ACHN (cell line): Measurements from ENCODE around the gene FBXO27.
"Not testable (repeated sequence)": the region's sequence is repeated elsewhere in the genome, so short reads cannot be mapped to it uniquely, and the experiment has no call there.

Experiments
- DNase-seq: peaks from one replicate; pipeline ENCODE4 v3.0.0-alpha.2; 2015
- in situ Hi-C: cut with HindIII; loops from 2 replicates; pipeline ENCODE4 v1.10.0; 2017; ENCODE audit warnings: low sequenced_read_pairs, low pct_ligation_motif_present, low pct_unique_long_range_greater_than_20kb

FBXO27 gene

DNA sequence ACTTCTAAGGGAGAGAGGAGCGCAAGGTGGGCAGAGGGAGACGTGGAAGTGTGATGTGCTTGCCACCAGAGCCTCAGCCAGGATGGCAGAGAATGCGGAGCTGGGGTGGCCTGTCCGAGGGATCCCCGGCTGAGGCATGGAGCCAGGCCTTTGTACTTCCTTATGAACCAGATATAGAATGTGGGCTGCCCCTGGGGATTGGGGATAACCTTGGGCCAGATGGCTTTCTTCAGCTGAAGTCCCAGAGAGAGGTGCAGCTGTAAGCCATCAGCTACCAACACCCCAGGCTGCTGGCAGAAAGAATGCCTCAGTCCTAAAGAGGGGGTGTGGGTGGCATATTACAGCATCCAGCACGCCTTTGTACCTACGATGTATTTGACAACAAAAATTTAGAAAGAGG lies 31.3 kb downstream of the FBXO27 start:
- DNase-seq, result no peak
- in situ Hi-C loops, result no loop called here

DNA sequence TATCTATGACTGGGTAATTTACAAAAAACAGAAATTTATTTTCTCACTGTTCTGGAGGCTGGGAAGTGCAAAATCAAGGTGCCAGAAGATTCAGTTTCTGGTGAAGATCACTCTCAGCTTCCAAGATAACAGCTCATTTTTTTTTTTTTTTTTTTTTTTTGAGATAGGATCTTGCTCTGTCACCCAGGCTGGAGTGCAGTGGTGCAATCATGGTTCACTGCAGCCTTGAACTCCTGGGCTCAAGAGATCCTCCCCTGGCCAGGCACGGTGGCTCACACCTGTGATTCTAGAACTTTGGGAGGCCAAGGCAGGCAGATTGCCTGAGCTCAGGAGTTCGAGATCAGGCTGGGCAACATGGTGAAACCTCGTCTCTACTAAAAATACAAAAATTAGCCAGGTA lies 34.8 kb downstream of the FBXO27 start:
- in situ Hi-C loops, result not testable (repeated sequence)

DNA sequence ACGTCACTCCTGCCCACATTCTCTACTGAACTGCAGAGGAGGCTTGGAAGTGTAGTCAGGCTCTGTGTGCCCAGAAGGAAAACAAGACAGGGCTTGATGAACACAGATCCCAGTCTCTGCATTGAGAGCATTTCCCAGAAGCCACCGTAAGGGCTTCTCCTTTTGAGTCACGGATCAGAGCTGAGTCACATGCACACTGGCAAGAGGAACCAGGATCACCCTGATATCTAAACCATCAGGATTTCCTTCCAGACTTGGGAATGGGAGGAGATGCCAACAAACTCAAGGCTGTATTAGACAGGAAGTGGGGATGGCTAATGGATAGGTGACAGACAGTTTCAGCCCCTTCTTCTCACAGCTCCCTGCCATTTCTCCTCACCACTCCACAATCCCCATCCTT lies 39.1 kb downstream of the FBXO27 start:
- DNase-seq, result peak; percentile 22
- in situ Hi-C loops, result no loop called here

More for the DNA sequence above, 34.8 kb downstream of the FBXO27 start:
- not testable (repeated sequence) for DNase-seq

DNA sequence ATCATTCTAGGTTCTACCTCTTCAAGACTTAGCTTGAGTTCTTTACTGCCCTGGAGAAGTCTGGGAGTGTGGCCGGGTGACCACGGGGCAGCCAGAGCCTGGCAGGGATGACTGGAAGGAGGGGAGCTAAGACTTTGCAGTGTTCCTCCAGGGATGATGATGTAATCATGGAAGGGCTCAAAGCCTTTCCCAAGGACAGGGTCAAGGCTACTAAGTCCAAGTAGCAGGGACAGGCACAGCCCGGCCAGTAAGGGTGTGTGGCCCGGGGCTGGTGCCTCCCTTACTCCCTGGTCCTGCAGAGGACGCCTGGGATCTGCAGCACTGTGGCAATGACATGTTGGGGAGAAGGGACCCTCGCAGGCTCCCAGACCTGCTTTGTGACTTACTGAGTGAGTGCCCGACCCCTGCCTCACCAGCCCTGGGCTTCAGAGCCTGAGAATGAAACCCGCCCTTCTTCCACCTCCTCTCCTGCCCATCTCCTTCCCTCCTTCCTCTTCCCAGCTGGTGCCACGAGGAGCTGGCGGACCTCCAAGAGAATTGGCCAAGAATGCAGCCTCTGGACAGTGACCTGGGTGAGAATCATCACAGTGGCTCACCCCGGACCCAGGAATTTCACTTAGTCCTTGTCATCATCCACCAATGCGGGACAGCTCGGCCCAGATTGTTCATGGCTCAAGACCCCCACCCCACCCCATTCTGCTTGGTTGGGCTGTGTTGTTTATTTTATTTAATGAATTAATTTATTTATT lies 41.2 kb downstream of the FBXO27 start:
- in situ Hi-C loops, result no loop called here
- DNase-seq, result peak; percentile 19

DNA sequence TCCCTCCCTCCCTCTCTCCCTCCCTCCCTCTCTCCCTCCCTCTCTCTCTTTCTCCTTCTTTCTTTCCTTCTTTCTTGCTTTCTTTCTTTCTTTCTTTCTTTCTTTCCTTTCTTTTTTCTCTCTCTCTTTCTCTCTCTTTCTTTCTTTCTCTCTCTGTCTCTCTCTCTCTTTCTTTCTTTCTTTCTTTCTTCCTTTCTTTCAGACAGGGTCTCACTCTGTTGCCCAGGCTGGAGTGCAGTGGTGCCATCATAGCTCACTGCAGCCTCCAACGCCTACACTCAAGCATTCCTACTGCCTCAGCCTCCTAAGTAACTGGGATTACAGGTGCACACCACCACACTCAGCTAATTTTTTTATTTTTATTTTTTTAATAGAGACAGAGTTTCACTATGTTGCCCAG lies 42.7 kb downstream of the FBXO27 start:
- in situ Hi-C loops, DNase-seq: not testable (repeated sequence)

DNA sequence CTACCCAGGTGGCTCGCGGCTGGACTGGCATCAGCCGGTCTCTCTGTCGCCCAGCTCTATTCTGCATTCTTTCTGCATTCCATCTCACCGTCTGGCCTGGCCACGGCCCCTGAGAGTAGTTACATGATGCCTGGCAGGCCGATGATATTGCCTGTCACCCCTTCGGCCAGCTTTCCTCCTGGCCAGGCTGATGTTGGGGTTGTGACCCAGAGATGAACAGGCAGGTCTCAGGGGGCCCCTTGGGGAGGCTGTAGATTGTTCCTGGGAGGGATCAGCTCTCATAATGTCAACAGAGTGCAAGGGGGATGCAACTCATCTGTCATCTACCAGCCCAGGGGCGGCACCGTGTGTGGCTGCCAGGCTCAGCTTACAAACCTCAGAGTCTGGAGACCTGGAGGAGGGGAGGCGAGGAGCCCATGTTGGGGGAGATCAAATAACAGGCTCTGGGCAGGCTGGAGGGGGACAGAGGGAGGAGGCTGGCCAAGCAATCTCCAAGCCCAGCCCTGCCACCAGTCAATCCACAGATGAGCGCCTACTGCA lies 43.2 kb downstream of the FBXO27 start:
- DNase-seq, result peak; percentile 9
- in situ Hi-C loops, result no loop called here

DNA sequence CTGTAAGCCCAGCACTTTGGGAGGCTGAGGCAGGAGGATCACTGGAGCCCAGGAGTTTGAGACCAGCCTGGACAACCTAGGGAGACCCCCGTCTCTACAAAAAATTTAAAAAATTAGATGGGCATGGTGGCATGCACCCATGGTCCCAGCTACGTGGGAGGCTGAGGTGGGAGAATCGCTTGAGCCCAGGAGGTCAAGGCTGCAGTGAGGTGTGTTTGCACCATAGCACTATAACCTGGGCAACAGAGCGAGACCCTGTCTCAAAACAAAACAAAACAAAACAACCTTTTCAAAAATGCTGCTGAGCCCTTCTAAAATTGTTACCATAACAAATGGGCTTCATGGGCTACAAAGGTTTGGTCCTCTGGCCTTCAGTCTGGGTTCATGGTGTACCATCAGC lies 43.7 kb downstream of the FBXO27 start:
- in situ Hi-C loops, DNase-seq: not testable (repeated sequence)

DNA sequence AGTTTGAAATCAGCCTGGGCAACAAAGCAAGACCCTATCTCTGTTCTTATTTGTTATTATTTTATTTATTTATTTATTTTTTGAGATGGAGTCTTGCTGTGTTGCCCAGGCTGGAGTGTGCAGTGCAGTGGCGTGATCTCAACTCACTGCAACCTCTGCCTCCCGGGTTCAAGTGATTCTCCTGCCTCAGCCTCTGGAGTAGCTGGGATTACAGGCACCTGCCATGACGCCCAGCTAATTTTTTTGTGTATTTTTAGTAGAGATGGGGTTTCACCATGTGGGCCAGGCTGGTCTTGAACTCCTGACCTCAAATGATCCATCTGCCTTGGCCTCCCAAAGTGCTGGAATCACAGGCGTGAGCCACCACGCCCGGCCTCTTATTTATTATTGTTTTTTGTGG lies 44.6 kb downstream of the FBXO27 start:
- in situ Hi-C loops, DNase-seq: not testable (repeated sequence)

DNA sequence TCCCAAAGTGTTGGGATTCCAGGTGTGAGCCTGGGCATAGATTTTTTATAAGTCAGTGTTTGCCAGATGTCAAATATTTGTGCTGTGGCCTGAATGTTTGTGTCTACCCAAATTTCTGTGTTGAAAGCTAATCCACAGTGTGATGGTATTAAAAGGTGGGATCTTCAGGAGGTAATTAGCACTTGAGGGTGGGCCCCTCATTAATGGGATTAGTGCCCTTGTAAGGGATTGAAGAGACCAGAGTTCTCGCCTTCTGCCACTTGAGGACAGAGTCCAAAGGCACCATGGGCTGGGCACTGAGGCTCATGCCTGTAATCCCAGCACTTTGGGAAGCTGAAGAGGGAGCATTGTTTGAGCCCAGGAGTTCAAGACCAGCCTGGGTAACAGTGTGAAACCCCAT lies 47.1 kb downstream of the FBXO27 start:
- no peak for DNase-seq
- in situ Hi-C loops, result no loop called here

DNA sequence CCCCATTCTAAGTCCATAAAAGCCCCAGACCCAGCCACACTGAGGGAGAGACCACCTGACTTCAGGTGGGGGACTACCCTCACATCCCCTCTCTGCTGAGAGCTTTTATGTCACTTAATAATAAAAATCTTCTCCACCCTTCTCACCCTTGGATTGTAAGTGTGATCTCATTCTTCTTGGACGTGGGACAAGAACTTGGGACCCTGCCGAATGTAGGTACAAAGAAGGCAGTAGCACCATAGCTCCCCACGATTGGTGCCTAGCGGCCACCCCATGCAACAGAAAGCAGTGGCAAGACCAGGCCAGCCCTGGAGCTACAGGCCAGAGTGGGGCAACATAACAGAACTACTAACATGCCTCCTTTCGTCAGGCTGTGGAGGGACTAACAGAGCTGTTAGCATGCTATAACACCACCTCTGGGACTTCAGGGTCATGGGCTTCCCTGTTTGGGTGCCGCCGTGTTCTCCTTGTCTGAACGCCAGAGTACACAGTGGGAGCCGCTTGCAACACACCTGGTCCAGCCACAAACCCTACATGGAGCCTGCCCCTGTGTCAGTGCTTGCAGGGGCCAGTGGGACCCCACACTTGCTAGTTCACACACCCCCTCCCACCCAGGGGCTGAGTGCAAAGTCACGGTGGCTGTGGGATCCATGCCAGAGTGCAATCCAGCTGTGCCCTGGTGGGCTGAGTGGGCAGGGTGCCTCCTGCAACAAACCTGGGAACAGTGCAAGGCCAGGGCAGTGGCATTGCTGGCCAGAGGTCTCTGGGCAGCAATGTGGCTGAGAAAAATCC lies 51.6 kb downstream of the FBXO27 start:
- no peak for DNase-seq
- in situ Hi-C loops, result no loop called here

DNA sequence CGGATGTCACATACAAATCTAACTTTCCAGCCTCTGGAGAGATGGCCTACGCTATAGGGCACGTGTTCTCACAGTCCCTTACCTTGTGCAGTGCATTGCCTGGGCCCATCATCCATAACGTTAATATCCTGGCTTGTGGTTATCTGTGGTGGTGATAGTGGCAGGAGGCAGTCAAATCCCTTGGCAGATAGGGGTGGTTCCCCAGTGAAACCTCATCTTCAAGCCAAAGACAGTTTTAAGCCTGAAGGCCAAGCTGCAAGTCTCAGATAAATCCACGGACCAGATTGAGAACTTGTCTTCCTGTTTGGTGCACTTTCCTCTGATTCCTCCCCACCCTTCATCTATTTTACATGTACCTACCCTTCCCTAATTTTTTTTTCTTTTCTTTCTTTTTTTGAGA lies 52.5 kb downstream of the FBXO27 start:
- no peak for DNase-seq
- in situ Hi-C loops, result no loop called here

DNA sequence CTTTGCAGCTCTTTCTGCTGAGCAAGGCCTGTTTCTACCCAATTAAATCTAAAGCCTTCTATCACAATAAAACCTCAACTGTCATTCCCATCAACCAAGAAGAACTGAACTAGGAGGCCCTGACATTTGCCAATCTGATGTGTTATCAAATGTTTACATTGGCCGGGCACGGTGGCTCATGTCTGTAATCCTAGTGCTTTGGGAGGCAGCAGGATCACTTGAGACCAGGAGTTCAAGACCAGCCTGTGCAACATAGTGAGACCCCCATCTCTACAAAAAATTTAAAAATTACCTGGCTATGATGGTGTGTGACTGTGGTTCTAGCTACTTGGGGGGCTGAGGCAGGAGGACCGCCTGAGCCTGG lies 54.0 kb downstream of the FBXO27 start:
- in situ Hi-C loops, result no loop called here

DNA sequence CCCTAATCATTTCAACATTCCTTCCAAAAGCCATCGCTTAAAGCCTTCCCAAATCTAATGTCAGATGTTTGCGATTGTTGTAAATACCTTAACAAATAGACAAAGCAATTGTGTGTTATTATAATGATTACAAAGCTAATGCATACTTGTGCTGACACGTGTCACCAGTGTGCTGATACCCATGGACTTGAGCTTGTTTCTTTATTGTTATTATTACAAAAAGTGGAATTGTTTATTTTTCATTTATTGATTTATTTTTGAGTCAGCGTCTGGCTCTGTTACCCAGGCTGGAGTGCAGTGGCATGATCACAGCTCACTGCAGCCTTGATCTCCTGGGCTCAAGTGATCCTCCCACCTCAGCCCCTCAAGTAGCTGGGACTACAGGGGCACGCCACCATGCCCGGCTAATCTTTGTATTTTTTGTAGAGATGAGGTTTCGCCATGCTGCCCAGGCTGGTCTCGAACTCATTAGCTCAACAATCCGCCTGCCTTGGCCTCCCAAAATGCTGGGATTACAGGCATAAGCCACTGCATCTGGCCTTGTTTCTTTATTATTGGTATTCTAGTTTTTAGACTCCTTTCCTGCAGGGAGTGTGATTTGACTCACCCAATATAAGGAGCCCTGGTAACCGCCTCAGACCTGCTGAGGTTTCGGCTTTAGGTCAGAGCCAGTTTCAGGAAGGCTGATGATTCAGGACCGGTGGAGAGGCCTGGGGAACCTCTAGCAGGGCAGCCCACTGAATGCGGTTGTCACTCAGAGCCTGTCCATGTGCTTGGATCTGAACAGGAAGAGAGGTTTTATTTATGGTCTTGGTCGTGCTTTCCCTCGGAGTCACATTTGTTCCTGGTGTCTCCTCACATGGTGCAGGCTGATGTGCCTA lies 54.7 kb downstream of the FBXO27 start:
- DNase-seq, result no peak
- in situ Hi-C loops, result no loop called here

More for the DNA sequence above, 54.0 kb downstream of the FBXO27 start:
- no peak for DNase-seq

DNA sequence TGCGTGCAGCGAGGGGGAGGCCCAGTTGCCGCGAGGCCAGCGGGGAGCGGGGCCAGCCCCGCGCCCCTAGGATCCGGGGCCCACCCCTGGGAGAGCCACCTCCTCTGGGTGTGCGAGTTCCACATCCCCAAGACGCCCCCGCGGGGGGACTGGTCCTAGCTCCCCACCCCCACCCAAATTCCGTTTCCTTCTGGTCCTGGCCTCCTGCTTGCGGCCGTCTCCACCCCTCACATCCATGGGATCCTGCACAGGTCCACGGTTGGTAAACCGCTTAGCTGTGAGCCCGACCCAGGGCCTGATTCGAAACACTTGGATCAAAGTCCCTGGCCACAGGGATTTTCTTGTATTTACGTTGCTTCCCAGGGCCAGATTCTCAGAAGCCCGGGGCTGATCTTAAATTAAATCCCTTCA lies 56.5 kb downstream of the FBXO27 start:
- in situ Hi-C loops, result no loop called here
- DNase-seq, result peak; percentile 68

DNA sequence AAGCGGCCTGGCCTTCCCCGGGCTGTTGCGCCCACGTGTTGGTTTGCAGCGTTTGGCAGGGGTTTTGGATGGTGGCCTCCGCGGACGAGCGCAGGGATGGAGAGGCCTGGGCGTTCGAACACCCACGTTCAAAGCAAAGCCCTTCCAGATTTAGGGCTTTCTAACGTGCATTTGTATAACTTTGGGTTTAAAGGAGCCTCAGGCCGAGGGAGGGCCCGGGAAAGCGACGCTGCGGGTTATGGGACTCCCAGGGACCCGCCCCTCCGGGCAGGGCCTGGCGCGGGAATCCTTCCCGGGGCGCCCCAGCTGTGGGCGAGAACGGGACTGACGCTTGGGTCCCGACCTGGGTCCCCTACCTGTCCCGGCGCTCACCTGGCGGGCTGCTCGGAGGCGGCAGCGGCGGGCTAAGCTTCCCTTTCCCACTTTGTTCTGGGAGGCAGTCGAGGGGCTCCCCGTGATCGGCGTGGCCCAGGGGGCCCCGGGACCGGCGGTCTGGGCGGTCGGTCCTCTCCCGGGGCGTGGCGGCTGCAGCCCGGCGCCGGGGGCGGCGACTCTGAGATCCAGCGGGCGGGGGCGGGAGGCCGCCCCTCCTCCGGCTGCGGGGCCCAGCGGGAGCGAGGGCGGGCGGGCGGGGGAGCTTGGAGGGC lies 57.0 kb downstream of the FBXO27 start, which contains the start of gene FBXO17:
TSS of gene FBXO17 (minus strand) at position 529 of the 647 bp plus-strand sequence. CDS start 25,423 bp downstream, outside the sequence.
- in situ Hi-C loops, result no loop called here
- peak; percentile 73 for DNase-seq

DNA sequence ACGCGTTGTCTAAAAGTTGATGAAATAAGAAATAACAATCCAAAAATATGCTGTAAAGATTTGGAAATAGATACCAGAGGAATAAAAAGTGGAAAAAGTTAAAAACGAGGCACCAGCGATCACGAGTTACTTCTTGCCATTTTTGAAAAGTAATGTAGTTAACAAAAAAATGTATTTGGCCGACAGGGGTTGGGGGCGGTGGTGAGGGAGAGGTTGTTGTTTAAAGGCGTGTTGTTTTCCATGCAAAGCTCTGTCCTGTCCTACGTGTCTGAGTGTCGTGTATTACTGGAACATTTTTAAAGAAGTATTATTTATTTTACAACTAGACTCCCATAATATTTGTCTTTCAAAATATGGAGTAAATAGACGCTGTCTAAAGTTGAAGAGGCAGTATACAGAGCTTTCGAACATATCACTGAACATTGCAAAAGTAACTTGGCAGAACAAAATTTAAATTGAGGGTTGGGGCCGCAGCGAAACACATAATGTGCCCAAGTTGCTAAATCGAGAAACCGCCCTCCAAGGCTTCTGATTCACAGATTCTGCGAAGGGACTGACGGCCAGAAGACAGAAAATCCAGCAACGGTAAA lies 57.6 kb downstream of the FBXO27 start:
- DNase-seq, result no peak
- in situ Hi-C loops, result no loop called here
